Astrocyte (in vitro differentiated cells and primary cell): ENCODE results near the gene NFAM1. TPM values are rescaled to one million over a fixed set of nuclear protein-coding genes. Genes with fewer than 3 reads are reported as not detected.

Source experiments
- DNase-seq: peaks from one replicate; pipeline ENCODE4 v3.0.0-alpha.2; 2010; ENCODE audit warnings: low read depth
- FAIRE-seq: peaks from 2 replicates; lab custom pipeline; 2011; peaks lifted over from hg19 to GRCh38; lab: Jason Lieb, UNC
- H2AFZ ChIP-seq: 2 replicates; pipeline ENCODE4 v1.6.0; 2012; ENCODE audit warnings: low read depth, low read length, inconsistent platforms
- H3K27ac ChIP-seq: 2 replicates; pipeline ENCODE4 v1.5.1; 2011; ENCODE audit warnings: low read depth, low read length, inconsistent platforms
- H3K27me3 ChIP-seq: 2 replicates; pipeline ENCODE4 v1.6.0; 2011; ENCODE audit warnings: low read length, inconsistent platforms; ENCODE audit not compliant: insufficient read depth
- H3K36me3 ChIP-seq: 2 replicates; pipeline ENCODE4 v1.5.1; 2011; ENCODE audit warnings: low read length, inconsistent platforms; ENCODE audit not compliant: insufficient read depth
- H3K4me1 ChIP-seq: 2 replicates; pipeline ENCODE4 v1.5.1; 2011; ENCODE audit warnings: low read length, inconsistent platforms; ENCODE audit not compliant: insufficient read depth
- H3K4me2 ChIP-seq: 2 replicates; pipeline ENCODE4 v1.6.0; 2012; ENCODE audit warnings: low read length, inconsistent platforms
- H3K4me3 ChIP-seq: 2 replicates; pipeline ENCODE4 v1.5.1; 2011; ENCODE audit warnings: low read depth, mild to moderate bottlenecking, low read length, inconsistent platforms; ENCODE audit not compliant: insufficient read depth
- H3K79me2 ChIP-seq: 2 replicates; pipeline ENCODE4 v1.6.0; 2012; ENCODE audit warnings: mild to moderate bottlenecking, low read length, inconsistent platforms; ENCODE audit not compliant: insufficient read depth
- H3K9ac ChIP-seq: 2 replicates; pipeline ENCODE4 v1.6.0; 2012; ENCODE audit warnings: mild to moderate bottlenecking, low read length, inconsistent platforms
- H3K9me3 ChIP-seq: 2 replicates; pipeline ENCODE4 v1.5.1; 2012; ENCODE audit warnings: low read depth, mild to moderate bottlenecking, low read length, inconsistent platforms; ENCODE audit not compliant: insufficient read depth
- H4K20me1 ChIP-seq: 2 replicates; pipeline ENCODE4 v1.6.0; 2012; ENCODE audit warnings: low read length, inconsistent platforms; ENCODE audit not compliant: insufficient read depth
- H3K27ac Mint-ChIP-seq: one replicate; pipeline ENCODE4 v1.8.0; 2021; ENCODE audit warnings: mild to moderate bottlenecking, mixed read lengths; ENCODE audit not compliant: unreplicated experiment
- H3K27me3 Mint-ChIP-seq: one replicate; pipeline ENCODE4 v1.8.0; 2021; ENCODE audit warnings: low read depth, mixed read lengths; ENCODE audit not compliant: unreplicated experiment
- H3K36me3 Mint-ChIP-seq: one replicate; pipeline ENCODE4 v1.8.0; 2021; ENCODE audit warnings: low read depth, mixed read lengths; ENCODE audit not compliant: unreplicated experiment
- H3K4me1 Mint-ChIP-seq: one replicate; pipeline ENCODE4 v1.8.0; 2021; ENCODE audit warnings: low read depth, mixed read lengths; ENCODE audit not compliant: unreplicated experiment
- H3K4me3 Mint-ChIP-seq: one replicate; pipeline ENCODE4 v1.8.0; 2021; ENCODE audit warnings: mild to moderate bottlenecking, moderate library complexity, mixed read lengths; ENCODE audit not compliant: unreplicated experiment
- H3K9me3 Mint-ChIP-seq: one replicate; pipeline ENCODE4 v1.8.0; 2021; ENCODE audit warnings: mild to moderate bottlenecking, mixed read lengths; ENCODE audit not compliant: unreplicated experiment
- CTCF ChIP-seq: IDR thresholded peaks from 2 replicates; pipeline ENCODE4 v1.5.1; 2011; ENCODE audit warnings: low read depth, mild to moderate bottlenecking, inconsistent platforms, low read length, moderate library complexity; ENCODE audit not compliant: insufficient read depth
- EZH2 ChIP-seq: IDR thresholded peaks from 2 replicates; pipeline ENCODE4 v1.6.1; 2012; ENCODE audit warnings: mild to moderate bottlenecking, low read length, inconsistent platforms; ENCODE audit not compliant: insufficient read depth
- total RNA-seq: library from RNA; stranded (reverse); gene quantifications from 2 replicates; pipeline ENCODE4 v1.2.1, GENCODE V29; 2021

NFAM1 gene
- total RNA-seq, 1 donor from 2014 or later, result 0.07 TPM

GRCh38 chr22:42357634-42358296 lies 74.4 kb downstream of the NFAM1 start:
- H4K20me1 ChIP-seq, result no peaks in the 10 kb centered on the region
- H3K9ac ChIP-seq, result no peak overlapping the region
- Mint-ChIP-seq H3K36me3 (no peaks in the 10 kb centered on the region), H3K4me3 (no peak overlapping the region), H3K9me3 (no peaks in the 10 kb centered on the region), H3K27me3 (peaks cover 51% of the 10 kb centered on the region), H3K27ac (no peak overlapping the region), H3K4me1 (peaks cover 4% of the 10 kb centered on the region)
- no peaks in the 10 kb centered on the region for H3K36me3 ChIP-seq
- H3K9me3 ChIP-seq, result no peaks in the 10 kb centered on the region
- H3K79me2 ChIP-seq, result no peaks in the 10 kb centered on the region
- DNase-seq (no peak), FAIRE-seq (no peak)
- H3K27me3 ChIP-seq, result no peaks in the 10 kb centered on the region
- no peak overlapping the region for H3K27ac ChIP-seq
- H3K4me3 ChIP-seq, result no peak overlapping the region
- TF ChIP-seq EZH2 (no peak), CTCF (no peak)
- no peak overlapping the region for H2AFZ ChIP-seq
- peaks cover 4% of the 10 kb centered on the region for H3K4me1 ChIP-seq
- H3K4me2 ChIP-seq, result no peak overlapping the region

- Histone ChIP-seq H3K4me3 (no peak overlapping the region), H4K20me1 (no peaks in the 10 kb centered on the region), H3K27ac (no peak overlapping the region), H3K27me3 (no peaks in the 10 kb centered on the region), H3K4me2 (no peak overlapping the region), H3K4me1 (peaks cover 4% of the 10 kb centered on the region), H2AFZ (no peak overlapping the region), H3K9me3 (no peaks in the 10 kb centered on the region), H3K36me3 (no peaks in the 10 kb centered on the region), H3K79me2 (no peaks in the 10 kb centered on the region), H3K9ac (no peak overlapping the region)
- DNase-seq (no peak), FAIRE-seq (no peak)
- TF ChIP-seq CTCF (no peak), EZH2 (no peak)
- Mint-ChIP-seq H3K4me1 (peaks cover 4% of the 10 kb centered on the region), H3K27me3 (peaks cover 47% of the 10 kb centered on the region), H3K27ac (no peak overlapping the region), H3K4me3 (no peak overlapping the region), H3K9me3 (no peaks in the 10 kb centered on the region), H3K36me3 (no peaks in the 10 kb centered on the region)
Observed at GRCh38 chr22:42357221-42357620, 75.0 kb downstream of the NFAM1 start.

GRCh38 chr22:42356533-42356932 lies 75.7 kb downstream of the NFAM1 start:
- Mint-ChIP-seq H3K27ac (no peak overlapping the region), H3K9me3 (no peaks in the 10 kb centered on the region)
- no peak for FAIRE-seq

More at GRCh38 chr22:42356533-42356932, 75.7 kb downstream of the NFAM1 start:
- Mint-ChIP-seq H3K36me3 (no peaks in the 10 kb centered on the region), H3K27me3 (peaks cover 47% of the 10 kb centered on the region), H3K4me3 (no peak overlapping the region), H3K4me1 (peaks cover 4% of the 10 kb centered on the region)
- H3K4me3 ChIP-seq, result no peak overlapping the region
- no peaks in the 10 kb centered on the region for H4K20me1 ChIP-seq
- no peaks in the 10 kb centered on the region for H3K9me3 ChIP-seq
- H3K4me2 ChIP-seq, result no peak overlapping the region
- peaks cover 4% of the 10 kb centered on the region for H3K4me1 ChIP-seq
- DNase-seq, result no peak
- no peak overlapping the region for H3K9ac ChIP-seq
- TF ChIP-seq EZH2 (no peak), CTCF (no peak)
- H3K79me2 ChIP-seq, result no peaks in the 10 kb centered on the region
- no peaks in the 10 kb centered on the region for H3K36me3 ChIP-seq
- H3K27me3 ChIP-seq, result no peaks in the 10 kb centered on the region
- no peak overlapping the region for H3K27ac ChIP-seq
- H2AFZ ChIP-seq, result no peak overlapping the region
